DMS 273 (cell line): ENCODE results near the gene HMGB2.

Experiments
- DNase-seq: peaks from one replicate; lab custom pipeline; 2025; ENCODE audit not compliant: unreplicated experiment; lab: John Stamatoyannopoulos, UW

The HMGB2 gene

DNA sequence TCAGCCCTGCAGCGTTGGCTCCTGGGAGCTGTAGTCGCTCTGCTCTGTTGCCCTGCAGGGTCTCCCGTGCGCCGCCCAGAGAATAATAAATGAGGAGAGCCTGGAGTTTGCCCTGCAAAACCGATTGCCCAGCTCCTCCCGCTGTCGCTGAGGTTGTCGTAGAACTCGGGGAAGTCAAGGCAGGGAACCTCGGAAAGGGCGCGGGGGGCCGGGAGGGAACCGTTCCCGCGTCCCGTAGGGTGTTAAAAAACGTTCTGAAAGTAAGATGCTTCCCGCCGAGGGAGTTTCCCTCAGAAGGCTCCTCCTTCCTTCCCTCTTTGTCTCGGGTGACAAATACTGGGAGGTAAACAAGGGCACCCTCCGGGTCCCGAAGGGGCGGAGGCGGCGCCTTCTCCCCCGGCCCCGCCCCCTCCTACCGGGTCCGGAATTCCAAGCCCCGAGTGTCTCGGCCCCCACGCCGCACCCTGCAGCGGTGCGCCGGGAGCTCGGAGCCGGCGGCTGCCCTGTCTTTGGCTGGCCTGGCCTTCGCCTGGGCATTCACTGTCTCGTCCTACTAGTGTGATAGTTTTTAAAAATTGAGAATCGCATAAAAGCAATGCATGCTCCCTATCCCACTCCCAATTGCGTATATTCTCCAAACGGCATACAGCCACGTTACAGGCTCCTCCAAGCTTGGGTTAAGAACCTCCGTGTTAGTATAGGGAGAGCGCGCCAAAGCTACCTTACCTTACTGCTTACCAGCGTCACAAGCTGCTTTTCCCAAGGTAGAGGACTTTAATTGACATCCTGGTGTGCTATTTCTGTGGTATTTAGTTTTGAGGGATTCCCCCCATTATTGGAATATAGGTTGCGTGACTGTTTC lies 964 bp upstream of the HMGB2 start:
- DNase-seq, result peak; percentile 93

DNA sequence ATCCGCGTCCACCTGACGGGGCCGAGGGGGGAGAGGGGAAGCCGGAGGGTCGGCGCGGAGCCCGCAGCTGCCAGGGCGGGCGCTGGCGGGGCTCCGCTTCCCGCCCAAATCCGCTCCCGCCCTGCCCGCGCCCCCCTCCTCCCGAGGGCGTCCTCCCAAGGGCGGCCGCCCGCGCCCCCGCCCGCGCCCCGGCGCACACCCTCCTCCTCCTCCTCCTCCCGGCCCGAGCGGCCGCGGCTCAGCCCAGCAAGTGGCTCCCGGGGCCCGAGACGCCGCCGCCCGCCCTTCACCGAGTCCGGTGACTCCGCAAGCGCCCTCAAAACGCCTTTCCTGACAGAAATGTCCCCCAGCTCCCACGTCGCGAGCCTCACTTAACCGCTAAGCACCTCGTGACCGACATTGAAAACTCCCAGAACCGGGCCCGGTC lies 487 bp downstream of the HMGB2 start:
- peak; percentile 54 for DNase-seq

DNA sequence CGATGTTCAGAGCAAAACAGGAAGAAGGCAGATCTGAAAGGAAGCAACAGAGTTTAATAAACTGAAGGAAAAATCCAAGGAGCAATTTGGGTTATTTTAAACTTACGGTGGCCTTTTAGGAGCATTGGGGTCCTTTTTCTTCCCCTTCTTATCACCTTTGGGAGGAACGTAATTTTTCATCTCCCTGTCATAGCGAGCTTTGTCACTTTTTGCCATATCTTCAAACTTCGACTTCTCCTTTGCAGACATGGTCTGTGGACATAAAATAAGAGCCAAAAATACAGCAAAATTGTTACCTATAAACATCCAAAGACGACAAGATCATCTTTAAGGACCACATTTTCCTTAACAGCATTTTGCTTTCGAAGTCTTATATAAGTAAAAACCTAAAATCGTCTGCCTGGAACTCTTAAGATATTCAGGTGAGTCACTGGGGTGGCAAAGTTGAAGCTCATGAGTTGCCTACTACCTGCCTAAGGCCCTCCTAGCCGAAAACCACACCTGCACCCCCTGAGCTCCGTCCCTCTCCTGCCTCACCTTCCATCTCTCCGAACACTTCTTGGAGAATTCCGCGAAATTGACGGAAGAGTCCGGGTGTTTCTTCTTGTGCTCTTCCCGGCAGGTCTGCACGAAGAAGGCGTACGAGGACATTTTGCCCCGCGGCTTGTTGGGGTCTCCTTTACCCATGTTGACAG lies 1.0 kb downstream of the HMGB2 start:
- DNase-seq, result no peak

DNA sequence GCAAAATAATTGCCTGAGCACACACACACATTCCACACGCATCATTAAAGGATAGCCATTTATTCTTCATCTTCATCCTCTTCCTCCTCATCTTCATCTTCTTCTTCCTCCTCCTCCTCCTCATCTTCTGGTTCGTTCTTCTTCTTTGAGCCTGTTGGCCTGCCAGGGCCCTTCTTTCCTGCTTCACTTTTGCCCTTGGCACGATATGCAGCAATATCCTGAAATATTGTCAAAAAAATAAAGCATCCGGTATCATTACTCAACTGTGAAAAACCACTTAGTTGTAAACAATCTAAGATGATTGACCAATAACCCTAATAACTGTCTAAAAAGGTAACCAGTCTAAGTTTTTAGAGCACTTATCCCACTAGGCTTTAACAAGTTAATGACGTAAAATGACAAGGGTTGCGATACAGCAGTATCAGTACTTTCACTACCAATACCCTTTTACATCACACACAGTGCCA lies 2.1 kb downstream of the HMGB2 start:
- no peak for DNase-seq

DNA sequence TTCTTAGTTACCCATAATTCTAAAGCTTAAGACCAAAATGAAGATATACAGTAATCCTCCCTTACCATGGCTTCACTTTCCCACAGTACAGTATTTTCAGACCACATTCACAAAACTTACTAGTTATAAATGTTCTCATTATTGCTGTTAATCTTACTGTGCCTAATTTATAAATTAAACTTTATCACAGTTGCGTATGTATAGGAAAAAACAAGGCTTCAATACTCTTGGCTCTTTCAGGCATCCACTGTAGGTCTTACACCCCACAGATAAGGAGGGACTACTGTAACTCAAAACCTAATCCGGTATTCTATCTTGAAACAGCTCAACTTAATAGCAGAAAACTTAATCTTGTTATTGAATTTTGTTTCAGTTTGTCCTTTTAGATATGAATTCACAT lies 3.6 kb downstream of the HMGB2 start:
- DNase-seq, result no peak

DNA sequence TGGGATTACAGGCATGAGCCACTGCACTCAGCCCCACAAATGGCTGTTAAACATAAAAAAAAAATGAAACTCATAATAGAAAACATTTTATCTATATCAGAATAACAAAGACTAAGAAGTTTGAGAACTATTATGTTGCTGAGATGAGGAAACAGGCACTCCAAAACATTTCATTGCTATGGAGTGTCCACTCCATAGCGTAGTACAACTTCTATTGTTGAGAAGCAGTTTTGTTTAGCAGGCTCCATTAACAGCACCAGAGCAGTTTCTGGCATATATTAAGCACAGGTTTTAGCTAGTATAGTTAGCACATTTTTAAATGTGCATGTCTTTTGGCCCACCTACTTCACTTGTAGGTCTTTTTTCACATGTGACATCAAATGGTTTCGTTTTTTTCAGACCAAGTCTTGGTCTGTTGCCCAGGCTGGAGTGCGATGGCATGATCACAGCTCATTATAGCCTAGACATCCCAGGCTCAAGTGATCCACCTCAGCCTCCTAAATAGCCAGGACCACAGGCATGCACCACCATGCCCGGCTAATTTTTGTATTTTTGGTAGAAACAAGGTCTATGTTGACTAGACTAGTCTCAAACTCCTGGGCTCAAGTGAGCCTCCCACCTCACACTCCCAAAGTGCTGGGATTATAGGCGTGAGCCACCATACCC lies 5.8 kb downstream of the HMGB2 start:
- no peak for DNase-seq

DNA sequence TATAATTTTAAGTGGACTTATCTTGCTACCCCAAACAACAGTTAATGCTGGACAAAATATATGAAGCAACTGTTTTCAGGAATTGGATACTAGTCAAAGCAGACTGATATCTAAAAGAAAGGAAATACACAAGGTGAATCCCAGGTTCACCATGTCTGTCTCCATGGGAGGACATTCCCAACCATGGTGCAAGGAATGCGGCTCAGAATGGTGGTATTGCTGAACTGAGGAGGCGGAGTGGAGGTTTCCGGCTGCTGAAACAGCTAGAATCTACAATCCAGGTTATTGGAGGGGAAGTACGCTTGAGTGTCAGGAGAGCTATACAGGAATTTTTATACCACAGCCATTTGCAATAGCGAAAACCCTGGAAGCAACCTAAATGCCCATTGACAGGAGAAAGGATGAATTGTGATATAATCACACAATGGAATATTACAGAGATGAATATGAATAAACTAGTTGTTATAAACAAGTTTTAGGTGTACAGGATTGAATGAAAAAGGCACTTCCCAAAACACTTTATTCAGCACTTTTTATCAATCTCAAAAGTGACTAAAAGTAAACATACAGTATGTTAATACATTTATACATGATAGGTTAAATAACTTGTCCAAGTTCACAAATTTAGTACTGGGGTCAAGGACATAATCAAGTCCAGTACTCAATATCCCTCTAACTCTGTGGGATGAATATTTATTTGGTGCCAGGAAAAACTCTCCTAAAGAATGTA lies 9.0 kb downstream of the HMGB2 start:
- DNase-seq, result no peak

DNA sequence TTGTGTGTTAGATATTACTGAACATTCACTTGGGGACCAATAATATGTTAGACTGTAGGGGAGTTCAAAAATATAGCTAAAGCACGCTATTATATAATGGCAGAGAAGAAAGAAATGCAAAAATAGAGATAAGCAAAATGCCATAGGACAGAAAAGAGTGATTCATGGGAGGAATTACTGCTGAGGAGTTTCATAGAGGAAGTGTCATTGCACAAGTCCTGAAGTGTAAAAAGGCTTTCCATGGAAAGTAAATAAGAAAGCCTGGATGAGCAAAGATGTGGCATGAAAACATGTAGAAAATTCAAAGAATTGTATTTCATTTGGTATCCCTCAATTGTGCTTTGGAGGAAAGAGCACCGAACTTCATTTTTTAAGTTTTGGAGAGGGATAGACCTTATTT lies 14.5 kb downstream of the HMGB2 start:
- no peak for DNase-seq

DNA sequence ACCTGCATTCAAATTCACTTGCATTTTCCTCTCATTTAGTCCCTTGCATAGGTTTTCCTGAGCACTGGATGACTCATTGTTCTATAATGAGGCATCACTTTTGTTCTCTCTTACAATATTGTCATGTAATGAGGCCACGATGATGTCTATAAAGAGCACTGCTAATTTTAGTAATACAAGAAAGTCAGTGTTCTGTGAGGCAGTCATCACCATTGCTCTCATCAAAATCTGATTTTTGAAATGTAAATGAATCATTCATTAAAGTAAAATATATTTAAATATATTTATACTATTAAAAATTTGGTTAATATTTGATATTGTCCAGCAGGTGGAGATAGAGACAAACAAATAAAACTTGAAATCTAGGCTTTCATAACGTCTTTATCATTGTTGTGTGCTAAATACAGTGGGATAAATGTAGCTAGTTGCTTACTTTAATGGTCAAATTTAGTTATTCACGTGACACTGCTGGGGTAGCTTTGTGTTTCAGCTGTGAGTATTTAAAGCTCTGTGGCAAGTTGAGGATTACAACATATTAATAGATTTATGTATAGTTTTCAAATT lies 15.4 kb downstream of the HMGB2 start:
- DNase-seq, result peak; percentile 41

DNA sequence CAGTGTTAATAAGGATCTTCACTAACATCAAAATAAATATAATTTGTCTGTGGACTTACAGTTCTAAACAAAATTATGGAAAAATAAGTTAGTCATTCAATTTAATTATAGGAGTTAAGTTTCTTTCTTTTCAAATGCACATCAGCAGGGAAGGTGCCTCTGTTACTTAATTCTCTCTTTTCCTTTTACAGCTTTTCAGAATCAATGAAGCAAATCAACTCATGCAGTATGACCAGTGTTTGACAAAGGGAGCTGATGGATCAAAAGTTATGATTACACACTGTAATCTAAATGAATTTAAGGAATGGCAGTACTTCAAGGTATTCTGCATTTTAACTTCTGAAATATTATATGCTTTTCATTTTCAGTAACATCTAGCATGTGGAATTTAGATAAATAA lies 15.9 kb downstream of the HMGB2 start:
- DNase-seq, result no peak

DNA sequence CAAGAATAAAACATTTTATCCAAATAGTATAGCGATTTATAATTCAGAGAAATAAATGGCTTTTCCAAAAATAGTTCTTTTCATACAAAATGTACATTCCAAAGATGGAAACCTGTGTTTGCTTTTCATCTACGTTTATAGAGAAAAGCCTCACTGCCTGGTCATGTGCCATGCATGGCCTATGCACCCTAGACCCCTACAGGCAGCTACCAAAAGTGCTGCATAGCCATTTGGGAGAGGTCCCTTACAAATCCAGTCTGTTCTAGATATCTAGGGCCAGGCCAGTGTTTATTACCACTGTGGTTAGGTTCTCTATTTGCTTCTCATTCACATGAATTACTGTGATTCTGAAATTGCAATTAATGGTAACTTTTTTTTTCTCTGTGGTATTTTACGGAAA lies 17.2 kb downstream of the HMGB2 start:
- DNase-seq, result peak; percentile 47

DNA sequence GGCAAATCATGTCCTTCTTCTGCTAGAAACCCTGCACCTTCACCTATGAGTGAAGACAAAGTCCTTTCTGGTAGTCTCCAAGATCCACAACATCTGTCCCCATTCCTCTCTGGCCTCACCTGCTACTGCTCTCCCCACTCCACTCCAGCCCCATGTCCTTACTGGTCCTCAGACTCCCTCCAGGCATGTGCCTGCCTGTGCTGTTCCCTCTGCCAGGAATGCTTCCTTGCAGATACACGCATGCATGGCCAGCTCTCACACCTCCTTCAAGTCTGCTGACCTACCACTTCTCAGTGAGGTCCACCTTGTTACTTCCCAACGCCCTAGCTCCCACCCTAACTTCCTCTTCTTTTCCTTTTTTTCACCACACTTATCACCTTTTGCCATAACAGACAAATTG lies 18.1 kb downstream of the HMGB2 start:
- DNase-seq, result no peak

DNA sequence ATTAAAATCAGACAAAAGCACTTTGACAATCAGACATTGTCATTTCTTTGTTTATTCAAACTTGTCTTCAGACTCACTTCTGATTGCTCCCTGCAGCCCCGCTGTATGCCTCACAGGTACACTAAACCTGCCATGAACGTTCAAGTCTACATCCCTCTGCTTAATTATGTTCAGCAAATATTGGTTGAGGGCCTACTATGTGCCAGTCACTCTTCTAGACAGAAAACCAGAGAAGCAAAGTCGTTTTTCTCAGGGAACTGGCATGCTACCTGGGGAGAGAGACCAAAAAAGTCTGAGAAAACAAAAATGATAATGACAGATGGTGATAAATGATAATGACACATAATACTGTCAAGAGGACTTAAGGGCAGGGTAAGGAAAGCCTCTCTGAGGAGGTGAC lies 19.4 kb downstream of the HMGB2 start:
- no peak for DNase-seq

DNA sequence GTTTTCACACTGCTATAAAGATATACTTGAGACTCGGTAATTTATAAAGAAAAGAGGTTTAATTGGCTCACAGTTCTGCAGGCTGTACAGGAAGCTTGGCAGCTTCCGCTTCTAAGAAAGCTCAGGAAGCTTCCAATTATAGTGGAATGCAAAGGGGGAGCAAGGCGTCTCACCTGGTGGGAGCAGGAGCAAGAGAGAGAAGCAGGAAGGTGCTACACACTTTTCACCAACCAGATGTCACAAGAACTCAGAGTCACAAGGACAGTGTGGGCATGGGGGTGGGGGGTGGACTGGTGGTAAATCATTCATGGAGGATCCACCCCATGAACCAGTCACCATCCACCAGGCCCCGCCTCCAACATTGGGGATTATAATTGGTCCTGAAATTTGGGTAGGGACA lies 22.8 kb downstream of the HMGB2 start:
- no peak for DNase-seq

DNA sequence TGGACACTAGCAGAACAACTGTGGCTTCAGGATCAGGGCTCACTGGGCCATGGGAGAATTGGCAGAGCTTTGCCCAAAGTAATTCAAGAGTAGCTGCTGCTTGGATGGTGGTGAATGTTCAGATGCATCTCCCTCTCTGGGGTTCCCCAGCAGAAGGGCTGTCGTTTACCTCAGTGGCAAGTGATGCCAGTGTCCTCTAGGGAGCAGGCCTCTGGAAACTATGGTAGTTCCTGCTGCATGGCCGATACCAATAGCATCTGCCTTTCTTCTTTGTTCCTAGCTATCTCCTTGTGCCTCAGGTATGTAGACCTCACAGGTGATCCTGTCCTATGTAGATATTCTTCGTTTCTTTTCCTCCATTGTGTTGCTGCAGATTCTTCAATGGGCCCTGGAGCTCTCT lies 26.4 kb downstream of the HMGB2 start:
- no peak for DNase-seq

DNA sequence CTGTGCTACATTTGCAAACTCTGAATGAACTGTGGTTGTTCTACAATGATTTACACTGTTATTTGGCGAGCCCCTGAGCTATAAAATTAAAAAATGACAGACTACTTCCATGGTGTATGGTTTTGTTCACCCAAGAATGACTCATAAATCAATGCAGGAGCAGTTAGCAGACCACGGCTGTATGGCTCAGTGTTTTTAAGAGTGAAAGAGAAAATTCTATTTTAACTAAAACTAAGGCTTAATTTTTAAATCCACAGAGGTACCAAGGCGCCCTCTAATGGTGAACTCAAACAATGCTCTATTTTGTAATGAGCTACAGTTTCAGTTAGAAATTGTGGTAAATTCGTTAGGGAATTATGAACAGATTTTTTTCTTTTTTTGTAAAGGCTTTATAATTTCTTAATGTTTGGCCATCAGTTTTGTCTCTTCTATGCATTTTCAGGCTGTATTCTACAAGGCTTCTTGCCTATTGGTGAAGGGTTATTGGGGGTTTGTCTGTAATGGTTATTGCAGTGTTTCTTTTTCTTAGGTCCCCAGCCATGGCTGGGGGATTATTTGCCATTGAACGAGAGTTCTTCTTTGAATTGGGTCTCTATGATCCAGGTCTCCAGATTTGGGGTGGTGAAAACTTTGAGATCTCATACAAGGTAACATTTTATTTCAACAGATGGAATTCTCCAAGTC lies 32.5 kb downstream of the HMGB2 start:
- peak; percentile 25 for DNase-seq

DNA sequence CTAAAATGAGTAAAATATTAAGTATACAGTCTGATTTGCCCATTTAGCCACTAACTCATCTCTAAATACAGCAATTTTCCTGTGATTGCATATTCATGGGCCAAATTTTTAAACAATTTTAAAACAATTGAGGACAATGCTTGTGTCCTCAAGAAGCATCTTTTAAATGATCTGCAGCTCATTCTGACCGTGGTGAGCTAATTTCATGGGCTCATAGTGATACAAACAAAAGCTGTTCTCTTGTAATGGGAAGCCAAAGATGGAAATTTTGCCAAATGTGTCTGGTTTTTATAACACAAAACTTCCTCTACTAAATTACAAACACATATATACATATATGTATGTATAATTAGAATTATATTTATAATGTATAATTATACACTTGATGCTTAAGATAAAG lies 39.7 kb downstream of the HMGB2 start:
- no peak for DNase-seq

DNA sequence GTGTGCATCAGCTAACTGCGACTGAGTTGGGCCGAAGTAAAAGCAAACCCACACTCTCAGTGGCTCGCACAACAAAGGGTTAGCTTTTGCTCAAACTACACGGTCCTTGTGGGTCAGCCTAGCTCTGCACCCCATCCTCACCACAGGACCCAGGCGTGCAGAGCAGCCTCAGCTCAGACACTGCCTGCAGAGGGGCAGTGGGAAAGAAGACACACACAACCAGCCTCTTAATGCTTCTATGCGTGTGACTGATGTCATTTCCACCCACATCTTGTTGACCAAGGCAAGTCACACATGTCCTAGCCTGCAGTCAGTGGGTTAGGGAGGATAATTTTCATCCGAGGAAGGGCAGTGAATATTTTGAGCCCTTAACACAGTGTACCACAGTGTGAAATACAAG lies 40.5 kb downstream of the HMGB2 start:
- no peak for DNase-seq

DNA sequence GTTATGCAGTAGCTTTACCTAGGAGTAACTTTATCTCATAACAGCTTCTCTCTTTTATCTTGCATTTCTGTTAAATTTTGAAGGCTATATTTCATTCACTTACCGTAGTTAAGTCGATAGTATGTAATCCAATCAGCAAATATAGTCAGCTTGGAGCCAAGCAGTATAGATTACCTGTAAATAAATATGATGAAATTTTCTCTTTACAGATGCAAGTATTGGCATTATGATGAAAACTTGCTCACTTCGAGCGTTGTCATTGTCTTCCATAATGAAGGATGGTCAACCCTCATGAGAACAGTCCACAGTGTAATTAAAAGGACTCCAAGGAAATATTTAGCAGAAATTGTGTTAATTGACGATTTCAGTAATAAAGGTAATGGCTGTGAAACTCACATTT lies 42.3 kb downstream of the HMGB2 start:
- DNase-seq, result no peak

DNA sequence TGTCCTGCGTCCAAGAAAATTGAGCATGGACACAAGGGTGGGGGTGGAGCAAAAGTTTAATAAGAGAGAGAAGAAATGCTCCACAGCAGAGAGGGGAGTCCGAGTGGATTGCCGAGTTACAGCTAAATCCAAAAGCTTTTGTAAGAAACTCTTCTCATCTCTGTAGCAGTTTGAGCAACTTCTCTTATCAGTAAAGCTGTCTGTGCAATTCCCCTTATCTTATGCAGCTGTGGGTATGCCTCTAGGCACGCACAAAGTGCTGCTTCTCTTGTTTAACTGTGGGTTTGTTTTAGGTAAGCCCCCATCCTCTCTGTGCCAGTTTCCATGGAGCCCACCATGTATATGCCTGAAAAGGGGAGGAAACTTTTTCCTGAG lies 44.8 kb downstream of the HMGB2 start:
- DNase-seq, result no peak
